Smooth muscle cell (in vitro differentiated cells): ENCODE measurements around the gene EHMT1. TPM values are rescaled to one million over a fixed set of nuclear protein-coding genes. Genes with fewer than 3 reads are reported as not detected.

Source experiments
- DNase-seq: peaks from one replicate; lab custom pipeline; 2025; ENCODE audit not compliant: unreplicated experiment; lab: John Stamatoyannopoulos, UW
- H2AFZ ChIP-seq: fragments of 200-600 bp; sonication (generic); 2 replicates; pipeline ENCODE4 v1.6.0; 2016; ENCODE audit warnings: antibody characterized with exemption, low read depth, mild to moderate bottlenecking
- H3F3A ChIP-seq: fragments of 200-600 bp; sonication (generic); 2 replicates; pipeline ENCODE4 v1.6.0; 2017; ENCODE audit warnings: antibody characterized with exemption, low read depth
- H3K27ac ChIP-seq: fragments of 200-600 bp; sonication (generic); 2 replicates; pipeline ENCODE4 v1.5.1; 2016; ENCODE audit warnings: low read depth, mild to moderate bottlenecking
- H3K27me3 ChIP-seq: fragments of 200-600 bp; sonication (generic); 2 replicates; pipeline ENCODE4 v1.6.1; 2016; ENCODE audit warnings: low read depth, mild to moderate bottlenecking
- H3K36me3 ChIP-seq: fragments of 200-600 bp; sonication (generic); 2 replicates; pipeline ENCODE4 v1.5.1; 2016; ENCODE audit warnings: low read depth
- H3K4me1 ChIP-seq: fragments of 200-600 bp; sonication (generic); 2 replicates; pipeline ENCODE4 v1.5.1; 2016; ENCODE audit warnings: low read depth
- H3K4me2 ChIP-seq: fragments of 200-600 bp; sonication (generic); 2 replicates; pipeline ENCODE4 v1.6.0; 2016; ENCODE audit warnings: mild to moderate bottlenecking
- H3K4me3 ChIP-seq: fragments of 200-600 bp; sonication (generic); 2 replicates; pipeline ENCODE4 v1.5.1; 2016; ENCODE audit warnings: mild to moderate bottlenecking
- H3K79me2 ChIP-seq: fragments of 200-600 bp; sonication (generic); 2 replicates; pipeline ENCODE4 v1.6.0; 2016; ENCODE audit warnings: low read depth, mild to moderate bottlenecking
- H3K9ac ChIP-seq: fragments of 200-600 bp; sonication (generic); 2 replicates; pipeline ENCODE4 v1.6.0; 2016; ENCODE audit warnings: low read depth
- H3K9me3 ChIP-seq: fragments of 200-600 bp; sonication (generic); replicated peaks from 2 replicates; pipeline ENCODE4 v1.5.1; 2016; ENCODE audit warnings: low read depth
- H4K20me1 ChIP-seq: fragments of 200-600 bp; sonication (generic); 2 replicates; pipeline ENCODE4 v1.6.0; 2016; ENCODE audit warnings: low read depth
- CTCF ChIP-seq: fragments of 200-600 bp; sonication (generic); IDR thresholded peaks from 2 replicates; pipeline ENCODE4 v1.5.1; 2017; ENCODE audit warnings: borderline replicate concordance, mild to moderate bottlenecking, antibody characterized with exemption; ENCODE audit not compliant: insufficient read depth, poor library complexity, severe bottlenecking
- WGBS: methylation state at CpG from one replicate; pipeline ENCODE4 v1.1.7; 2016; ENCODE audit warnings: low lambda C conversion rate; 5-methylcytosine and 5-hydroxymethylcytosine counted together
- polyA plus RNA-seq: library from polyadenylated mRNA; unstranded; fragments of >200 nt; fragmentation: Nextera tagmentation; extraction: Ambion mirVana; gene quantifications from 2 replicates; pipeline ENCODE4 v1.2.1, GENCODE V29; 2016
- total RNA-seq: library from RNA; depleted of rRNA; stranded (reverse); fragments of >200 nt; gene quantifications from 2 replicates; pipeline ENCODE4 v1.2.3, GENCODE V29; 2014

EHMT1 gene
- total and polyA plus RNA-seq, 2 experiments from 2014 or later = 23.1 to 34.1 TPM

- Histone ChIP-seq H3K9me3 (no peaks in the 10 kb centered on the region), H3K4me2 (no peak overlapping the region), H3K27ac (no peak overlapping the region), H3K4me3 (no peak overlapping the region), H3K79me2 (peaks cover 36% of the 10 kb centered on the region), H3K27me3 (no peaks in the 10 kb centered on the region), H3K9ac (no peak overlapping the region), H3K36me3 (no peaks in the 10 kb centered on the region), H3K4me1 (peaks cover 10% of the 10 kb centered on the region), H3F3A (peaks cover 3% of the 10 kb centered on the region), H2AFZ (no peak overlapping the region), H4K20me1 (peaks cover 47% of the 10 kb centered on the region)
- TF ChIP-seq CTCF = no peak
- DNase-seq = no peak
Measured at GRCh38 chr9:137727716-137728115, 108.9 kb downstream of the EHMT1 start.

- WGBS = 97% methylated on average over 20 of the region's 20 CpGs
- H3K4me2 ChIP-seq = no peak overlapping the region
- no peak for DNase-seq
- no peak for TF ChIP-seq CTCF
- no peak overlapping the region for H3K9ac ChIP-seq
- H3K4me1 ChIP-seq = peaks cover 8% of the 10 kb centered on the region
- H3F3A ChIP-seq = peaks cover 2% of the 10 kb centered on the region
- H3K36me3 ChIP-seq = peaks cover 9% of the 10 kb centered on the region
- H2AFZ ChIP-seq = no peak overlapping the region
- H3K79me2 ChIP-seq = peaks cover 32% of the 10 kb centered on the region
- peaks cover 42% of the 10 kb centered on the region for H4K20me1 ChIP-seq
- no peak overlapping the region for H3K27ac ChIP-seq
- H3K9me3 ChIP-seq = no peaks in the 10 kb centered on the region
- no peaks in the 10 kb centered on the region for H3K27me3 ChIP-seq
- no peak overlapping the region for H3K4me3 ChIP-seq
Measured at GRCh38 chr9:137728444-137729311, 109.9 kb downstream of the EHMT1 start.

- no peaks in the 10 kb centered on the region for H3K27me3 ChIP-seq
- H3K4me3 ChIP-seq = no peak overlapping the region
- no peak for TF ChIP-seq CTCF
- no peaks in the 10 kb centered on the region for H3K4me1 ChIP-seq
- no peaks in the 10 kb centered on the region for H3F3A ChIP-seq
- H4K20me1 ChIP-seq = peaks cover 17% of the 10 kb centered on the region
- no peak overlapping the region for H3K9ac ChIP-seq
- WGBS = 95% methylated on average over 16 of the region's 18 CpGs
- H3K79me2 ChIP-seq = peaks cover 22% of the 10 kb centered on the region
- DNase-seq = no peak
- H3K27ac ChIP-seq = no peak overlapping the region
- no peak overlapping the region for H3K4me2 ChIP-seq
- H3K9me3 ChIP-seq = no peaks in the 10 kb centered on the region
- H2AFZ ChIP-seq = no peak overlapping the region
- H3K36me3 ChIP-seq = peaks cover 25% of the 10 kb centered on the region
Measured at GRCh38 chr9:137731216-137731946, 112.6 kb downstream of the EHMT1 start.
